GM18499 (cell line): ENCODE data around the gene ANXA6.
"Not testable (repeated sequence)": the region's sequence is repeated elsewhere in the genome, so short reads cannot be mapped to it uniquely, and the experiment has no call there.

ENCODE experiments used
- ATAC-seq: cut with Tn5 transposase; IDR thresholded peaks from one replicate; pipeline ENCODE4 v1.9.1; 2021; ENCODE audit warnings: moderate number of reproducible peaks; ENCODE audit not compliant: insufficient read depth, unreplicated experiment

The ANXA6 gene

DNA sequence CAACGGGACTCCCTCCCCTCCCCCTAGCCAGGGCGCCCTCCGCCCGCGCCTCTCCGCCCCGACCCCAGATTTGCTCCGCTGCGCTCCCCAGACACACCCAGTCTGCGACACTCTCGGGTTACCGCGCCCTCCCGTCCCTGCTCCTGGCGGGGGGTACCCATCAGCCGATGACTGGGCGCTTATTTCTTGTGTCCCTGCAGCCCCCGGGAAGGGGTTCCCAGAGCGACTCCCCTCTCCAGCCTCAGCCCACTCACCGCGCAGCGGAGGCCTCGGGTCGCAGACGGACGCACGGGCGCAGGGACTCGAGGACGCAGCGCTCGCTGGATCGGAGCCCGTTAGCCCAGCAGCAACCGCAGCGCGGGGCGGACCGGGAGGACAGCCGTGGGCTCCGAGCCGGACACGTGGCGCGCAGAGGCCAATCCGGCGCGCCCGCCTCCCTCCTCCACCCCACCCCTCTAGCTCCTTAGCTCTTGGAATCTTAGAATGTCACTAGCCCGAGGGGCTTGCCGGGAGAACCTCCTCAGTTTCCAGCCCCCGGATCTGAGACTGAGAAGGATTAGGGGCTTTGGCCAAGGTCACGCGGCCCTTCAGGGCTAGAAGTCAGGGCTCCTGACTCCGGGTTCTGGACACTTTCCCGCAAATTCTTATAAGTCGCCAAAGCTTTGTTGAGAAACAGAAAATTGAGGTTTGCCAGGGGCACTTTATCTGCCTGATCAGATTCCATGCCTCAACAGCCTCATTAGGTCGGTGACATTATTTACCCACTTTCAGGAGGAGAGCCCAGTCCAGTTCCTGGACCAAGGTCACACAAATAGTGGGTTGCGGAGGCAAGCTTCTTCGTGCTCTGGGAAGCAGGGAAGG, at the start of gene ANXA6:
TSS of gene ANXA6 (minus strand) at position 354 of the 861 bp plus-strand sequence. CDS start 9,878 bp downstream, outside the sequence.
- ATAC-seq = no peak

DNA sequence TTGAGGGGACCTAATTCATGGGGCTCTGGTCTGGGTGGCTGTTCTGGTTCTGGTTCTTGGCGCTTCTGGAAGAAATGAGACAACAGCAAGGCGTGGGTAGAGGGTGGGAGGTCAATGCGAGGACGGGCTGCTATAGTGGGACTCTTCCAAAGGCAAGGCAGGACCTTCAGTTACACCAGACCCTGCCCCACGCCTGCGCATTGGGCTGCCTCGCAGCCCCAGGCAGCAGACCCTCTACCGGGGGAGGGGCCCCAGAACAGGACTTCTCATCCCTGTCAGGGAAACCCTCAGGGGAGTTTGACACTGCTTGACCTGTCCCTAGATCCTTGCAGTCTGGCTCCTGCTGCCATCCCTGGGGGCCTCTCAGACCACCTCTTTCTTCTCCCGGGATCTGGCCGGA, 47.8 kb upstream of the ANXA6 start:
- no peak for ATAC-seq

DNA sequence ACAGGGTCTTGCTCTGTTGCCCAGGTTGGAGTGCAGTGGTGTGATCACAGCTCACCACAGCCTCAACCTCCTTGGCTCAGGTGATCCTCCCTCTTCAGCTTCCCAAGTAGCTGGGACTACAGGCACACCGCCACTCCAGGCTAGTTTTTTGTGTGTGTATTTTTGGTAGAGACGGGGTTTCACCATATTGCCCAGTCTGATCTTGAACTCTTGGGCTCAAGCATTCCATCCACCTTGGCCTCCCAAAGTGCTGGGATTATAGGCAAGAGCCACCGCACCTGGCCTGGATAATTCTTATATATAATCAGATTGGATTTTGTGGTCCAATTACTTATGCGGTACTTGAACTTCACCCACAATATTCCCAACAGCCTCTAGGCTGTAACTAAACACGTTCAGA, 46.5 kb upstream of the ANXA6 start:
- ATAC-seq = no peak

DNA sequence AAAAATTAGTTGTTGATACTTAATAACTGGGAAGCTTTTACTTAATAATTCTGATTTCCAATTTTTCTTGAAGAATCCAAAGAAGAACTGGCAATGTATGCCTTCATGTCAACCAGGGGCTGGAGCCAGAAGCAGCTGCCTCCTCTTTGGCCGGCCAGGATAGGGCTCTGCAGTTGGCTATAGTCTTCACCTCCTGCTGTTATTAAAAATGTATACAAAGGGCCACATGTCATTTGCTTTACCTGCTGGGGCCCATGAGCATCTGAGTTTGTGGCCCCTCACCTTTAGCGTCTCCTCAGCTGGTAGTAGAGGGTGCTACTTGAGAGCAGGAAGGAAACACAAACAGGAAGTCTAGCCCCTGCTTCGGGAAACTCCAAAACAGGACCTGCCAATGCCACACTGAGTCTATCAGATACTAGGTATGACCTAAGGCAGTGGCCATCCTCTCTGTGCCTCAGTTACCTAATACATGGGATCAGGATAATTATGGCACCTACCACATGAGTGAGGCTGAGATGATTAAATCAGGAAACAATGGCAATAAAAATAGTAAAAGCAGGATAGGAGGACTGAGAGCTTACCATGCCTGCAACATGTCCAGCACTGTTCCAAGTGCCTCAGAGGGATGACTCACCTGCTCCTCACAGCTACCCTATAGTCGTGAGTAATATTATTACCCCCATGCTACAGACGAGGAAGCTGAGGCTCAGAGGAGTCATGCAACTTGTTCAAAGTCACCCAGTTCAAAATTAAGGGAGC, 45.0 kb upstream of the ANXA6 start:
- ATAC-seq = no peak

DNA sequence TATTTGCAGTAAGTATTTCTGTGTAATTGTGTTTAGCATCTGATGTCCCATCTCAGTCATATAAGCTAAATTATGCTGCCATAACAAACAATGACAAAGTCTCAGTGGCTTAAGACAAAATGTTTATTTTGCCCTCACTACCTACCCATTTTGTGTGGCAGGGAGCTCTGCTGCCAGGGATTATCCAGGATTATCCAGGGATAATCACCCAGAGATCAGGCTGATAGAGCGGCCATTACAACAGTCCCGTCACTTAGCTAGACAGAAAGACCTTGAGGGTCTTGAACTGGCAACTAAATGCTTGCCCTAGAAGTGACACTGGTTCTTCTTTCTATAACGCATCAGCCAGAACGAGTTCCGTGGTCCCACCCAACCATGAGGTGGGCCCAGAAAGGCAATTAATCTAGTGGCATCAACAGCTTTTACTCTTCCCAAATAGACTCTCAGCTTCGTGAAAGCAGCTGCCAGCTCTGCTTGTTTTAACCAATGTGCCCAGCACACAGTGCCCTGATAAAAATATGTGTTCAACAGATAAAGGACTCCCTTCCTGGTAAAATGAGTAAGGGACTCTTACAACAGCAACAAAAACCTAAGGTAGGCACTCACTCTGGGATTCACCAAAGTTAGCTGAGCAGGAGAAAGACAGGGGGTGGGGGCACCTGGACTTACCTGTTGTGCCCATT, 43.5 kb upstream of the ANXA6 start:
- no peak for ATAC-seq

DNA sequence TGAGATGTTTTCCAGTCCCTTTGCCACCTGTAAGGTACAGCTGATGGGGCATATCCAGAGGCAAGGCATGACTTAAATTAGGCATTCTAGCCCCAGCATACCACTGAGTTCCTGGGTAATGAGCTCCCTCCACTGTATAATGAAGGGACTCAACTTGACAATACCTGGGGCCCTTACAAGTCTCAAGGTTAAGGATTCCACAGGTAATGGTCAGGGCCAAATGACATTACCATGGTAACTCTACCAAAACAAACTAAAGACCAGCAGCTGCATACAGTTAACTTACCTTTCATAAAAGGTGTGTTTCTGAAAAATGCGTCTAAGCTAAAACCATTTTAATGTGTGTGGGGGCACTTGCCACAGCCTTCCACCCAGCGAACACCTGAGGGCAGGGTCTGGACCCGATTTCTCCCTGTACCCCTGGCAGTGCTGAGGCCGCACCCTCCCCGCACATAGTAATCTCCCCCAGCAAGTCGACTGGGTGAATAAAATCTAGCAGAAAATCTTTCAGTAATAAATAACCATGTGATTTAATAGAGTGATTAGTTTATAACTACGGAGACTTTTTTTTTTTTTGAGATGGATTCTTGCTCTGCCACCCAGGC, 42.1 kb upstream of the ANXA6 start:
- ATAC-seq = no peak

DNA sequence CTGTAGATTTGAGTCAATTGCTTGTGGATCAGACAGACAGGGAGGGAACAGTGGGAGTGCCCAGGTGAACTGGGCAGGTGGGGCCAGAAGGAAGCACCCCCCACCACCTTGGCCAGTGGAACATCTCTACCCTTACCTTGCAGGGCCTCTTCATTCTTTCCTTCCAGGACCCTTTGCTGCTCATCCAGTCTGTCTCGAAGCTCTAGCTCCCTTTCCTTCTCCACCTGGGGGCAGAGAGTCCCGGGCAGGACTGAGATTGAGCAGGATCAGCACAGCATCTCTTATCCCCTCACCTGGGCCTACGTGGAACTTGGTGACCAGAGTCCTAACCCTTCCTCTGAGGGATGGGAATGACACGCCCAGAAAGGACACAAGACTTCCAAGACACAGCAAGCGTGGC, 41.3 kb upstream of the ANXA6 start:
- no peak for ATAC-seq

DNA sequence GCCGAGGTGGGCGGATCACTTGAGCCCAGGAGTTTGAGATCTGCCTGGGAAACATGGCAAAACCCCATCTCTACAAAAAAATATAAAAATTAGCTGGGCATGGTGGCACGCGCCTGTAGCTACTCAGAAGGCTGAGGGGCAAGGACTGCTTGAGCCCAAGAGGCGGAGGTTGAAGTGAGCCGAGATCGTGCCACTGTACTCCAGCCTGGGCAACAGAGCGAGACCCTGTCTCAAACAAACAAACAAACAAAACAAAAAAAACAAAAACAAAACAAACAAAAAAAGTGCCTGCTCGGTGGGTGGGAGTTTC, 39.7 kb upstream of the ANXA6 start:
- not testable (repeated sequence) for ATAC-seq

DNA sequence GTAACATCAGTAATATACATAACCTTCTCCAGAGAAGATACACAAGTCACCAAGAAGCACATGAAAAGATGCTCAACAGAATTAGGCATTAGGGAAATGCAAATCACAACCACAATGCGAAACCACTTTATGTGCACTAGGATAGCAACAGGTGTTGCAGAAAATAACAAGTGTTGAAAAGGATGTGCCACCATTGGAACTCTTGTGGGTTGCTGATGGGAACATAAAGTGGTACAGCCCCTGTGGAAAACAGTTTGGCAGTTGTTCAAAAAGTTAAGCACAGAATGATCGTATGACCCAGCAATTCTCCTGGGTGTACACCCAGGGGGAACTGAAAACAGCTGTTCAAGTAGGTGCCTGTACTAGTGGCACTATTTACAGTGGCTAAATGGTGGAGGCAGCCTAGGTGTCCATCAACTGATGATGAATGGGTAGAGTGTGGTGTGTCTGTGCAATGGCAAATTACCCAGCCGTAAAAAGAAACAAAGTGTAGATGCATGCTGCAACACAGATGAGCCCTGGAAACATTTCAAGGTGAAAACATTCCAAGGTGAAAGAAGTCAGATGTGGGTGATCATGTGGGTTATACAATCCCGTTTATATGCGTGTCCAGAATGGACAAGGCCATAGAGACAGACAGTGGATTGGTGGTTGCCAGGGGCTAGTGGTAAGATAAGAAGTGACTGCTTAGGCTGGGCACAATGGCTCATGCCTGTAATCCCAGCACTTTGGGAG, 39.1 kb upstream of the ANXA6 start:
- ATAC-seq = peak; percentile 79

DNA sequence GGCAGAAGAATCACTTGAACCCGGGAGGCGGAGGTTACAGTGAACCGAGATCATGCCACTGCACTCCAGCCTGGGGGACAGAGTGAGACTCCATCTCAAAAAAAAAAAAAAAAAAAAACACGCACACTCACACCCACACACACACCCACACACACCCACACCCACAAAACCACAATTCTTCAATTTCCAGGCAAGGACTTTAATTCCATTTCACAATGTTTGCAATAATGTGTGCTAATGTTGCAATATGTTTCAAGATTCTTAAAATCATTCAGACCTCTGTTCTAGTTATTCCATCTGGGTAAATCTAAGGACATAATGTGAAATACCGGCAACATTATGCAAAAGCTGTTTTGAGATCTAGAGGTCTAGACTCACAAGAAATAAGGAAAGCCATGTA, 38.0 kb upstream of the ANXA6 start:
- ATAC-seq = no peak

DNA sequence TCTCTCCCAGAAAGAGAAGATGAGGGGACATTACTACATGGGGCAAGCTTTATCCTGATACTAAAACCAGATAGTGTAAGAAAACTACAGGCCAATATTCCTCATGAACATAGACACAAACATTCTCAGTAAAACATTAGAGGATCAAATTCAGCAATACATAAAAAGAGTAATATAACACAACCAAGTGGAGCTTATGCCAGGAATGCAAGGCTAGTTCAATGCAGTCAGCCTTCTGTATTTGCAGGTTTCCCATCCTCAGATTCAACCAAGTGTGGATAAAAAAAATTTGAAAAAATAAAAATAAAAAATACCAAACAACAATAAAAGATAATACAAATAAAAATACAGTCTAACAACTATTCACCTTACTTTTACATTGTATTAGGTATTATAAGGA, 35.0 kb upstream of the ANXA6 start:
- no peak for ATAC-seq

DNA sequence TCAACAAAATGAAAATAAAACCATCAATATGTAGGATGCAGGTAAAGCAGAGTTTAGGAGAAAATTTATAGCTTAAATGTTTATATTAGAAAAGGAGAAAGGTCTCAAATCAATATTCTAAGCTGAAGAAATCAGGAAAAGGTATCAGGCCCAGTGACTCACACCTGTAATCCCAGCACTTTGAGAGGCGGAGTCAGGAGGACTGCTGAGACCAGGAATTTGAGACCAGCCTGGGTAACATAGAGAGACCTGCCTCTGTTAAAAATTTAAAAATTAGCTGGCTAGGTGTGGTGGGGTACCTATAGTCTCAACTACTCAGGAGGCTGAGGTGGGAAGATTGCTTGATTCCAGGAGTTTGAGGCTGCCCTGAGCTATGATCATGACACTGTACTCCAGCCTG, 34.1 kb upstream of the ANXA6 start:
- no peak for ATAC-seq

DNA sequence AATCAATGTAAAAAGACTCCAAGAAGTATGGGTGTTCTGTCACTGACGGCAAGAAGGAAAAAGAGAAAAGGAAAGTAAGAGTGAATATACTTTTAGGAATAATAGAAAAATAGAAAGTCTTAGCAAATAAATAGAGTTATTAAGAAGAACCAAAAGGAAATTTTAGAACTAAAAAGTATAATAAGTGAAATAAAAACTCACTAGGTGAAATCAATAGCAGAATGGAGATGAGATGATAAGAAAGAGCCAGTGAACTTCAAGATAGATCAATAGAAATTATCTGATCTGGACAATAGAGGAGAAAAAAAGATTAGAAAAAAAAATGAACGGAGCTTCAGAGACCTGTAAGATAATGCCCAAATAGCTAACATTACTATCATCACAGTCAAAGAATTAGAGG, 31.6 kb upstream of the ANXA6 start:
- no peak for ATAC-seq

DNA sequence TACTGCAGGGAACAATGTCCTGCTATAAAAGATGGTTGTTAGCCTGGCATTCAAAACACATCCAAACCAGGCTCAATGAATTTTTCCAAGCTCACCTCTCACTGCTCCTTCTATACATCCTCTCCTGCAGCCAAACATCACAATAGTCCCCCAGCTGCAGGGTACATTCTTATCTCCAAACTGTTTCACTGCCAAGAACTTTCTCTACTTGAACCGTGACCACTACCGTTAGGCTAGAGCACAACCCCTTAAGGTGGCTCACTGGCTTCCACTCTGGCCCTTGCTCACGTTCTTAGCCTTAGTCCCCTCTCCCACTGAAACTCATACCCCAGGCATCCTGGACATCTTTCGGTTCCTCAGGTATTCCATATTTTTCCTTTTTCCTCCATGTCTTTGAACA, 29.0 kb upstream of the ANXA6 start:
- no peak for ATAC-seq

DNA sequence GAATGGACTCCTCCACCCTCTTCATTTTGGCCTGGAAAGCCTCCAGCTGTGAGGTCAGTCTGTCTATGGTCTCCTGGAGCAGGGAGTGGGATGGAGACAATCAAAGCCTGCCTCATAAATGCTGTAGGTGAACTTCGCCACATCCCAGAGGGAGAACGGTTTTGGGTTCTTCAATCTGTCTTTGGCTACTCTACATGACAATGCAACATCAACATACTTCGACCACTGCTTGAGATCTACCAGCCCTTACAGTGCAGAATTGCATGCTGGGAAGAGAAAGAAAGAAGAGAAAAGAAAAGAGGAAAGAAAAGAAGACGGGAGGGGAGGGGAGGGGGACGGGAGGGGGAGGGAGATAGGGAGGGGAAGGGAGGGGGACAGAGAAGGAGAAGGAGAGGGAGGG, 28.5 kb upstream of the ANXA6 start:
- no peak for ATAC-seq

DNA sequence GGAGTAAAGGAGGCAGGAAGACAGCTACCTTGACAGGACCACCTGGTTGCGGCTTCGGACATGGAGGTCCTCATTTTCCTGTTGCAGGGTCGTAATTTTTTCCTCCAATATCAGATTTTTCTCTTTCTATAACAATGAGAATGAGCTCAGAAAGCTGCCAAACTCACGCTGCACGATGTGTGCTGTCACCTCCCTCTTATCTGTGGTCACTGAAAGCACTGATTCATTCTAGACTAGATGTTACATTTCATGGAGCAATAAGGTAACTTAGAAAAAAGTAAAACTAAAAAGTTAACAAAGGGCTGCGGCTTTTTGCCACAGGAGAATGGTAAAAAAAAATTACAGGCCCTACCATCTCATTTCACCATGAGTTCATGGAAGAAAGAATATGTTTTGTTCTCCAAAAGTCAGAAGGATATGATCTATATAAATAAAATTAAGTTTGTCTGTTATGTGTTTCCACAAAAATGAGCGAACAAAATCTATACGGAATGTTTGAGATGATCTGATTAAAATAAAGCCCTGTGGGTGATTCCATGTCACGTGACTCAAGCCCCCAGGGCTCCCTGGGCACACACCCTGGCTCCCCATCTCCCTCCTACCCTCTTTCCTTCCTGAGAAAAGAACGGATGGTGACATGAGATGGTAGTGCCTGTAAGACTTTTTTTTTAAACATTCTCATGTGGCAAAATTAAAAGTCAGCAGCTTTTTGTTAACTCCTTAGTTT, 26.9 kb upstream of the ANXA6 start:
- no peak for ATAC-seq

DNA sequence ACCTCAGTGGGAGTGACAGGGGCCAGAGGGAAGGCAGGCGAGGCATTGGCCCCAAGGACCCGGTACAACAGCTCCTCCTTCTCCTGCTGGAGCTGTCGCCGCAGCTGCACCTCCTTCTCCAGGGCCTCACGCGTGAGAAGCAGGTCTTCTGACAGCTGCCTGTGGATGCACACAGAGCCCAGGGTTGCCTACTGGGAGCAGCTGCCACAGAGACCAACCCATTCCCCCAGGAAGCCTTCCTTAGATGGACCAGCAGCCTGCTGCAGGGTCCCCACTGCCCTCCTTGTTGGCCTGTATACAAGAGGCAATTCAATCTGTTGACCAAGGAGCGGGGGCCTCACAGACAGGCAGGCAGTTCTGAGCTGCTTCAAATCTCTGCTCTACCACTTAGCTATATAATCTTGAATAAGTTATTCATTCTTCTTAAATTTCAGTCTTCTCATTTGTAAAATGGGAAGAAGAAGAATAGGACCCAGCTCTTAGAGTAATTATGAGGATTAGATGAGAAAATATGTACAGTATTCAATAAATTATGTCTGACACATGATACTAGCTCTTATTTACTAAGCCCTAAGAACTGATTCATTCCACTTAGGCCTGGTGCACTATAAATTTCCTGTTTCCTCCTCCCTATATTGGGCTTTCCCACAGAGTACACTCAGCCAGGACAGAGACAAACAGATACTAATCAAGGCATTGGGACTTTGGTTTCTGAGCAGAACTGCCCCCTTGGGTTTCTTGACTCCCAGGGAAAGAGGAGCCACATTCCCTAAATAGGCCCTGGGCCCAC, 26.1 kb upstream of the ANXA6 start:
- ATAC-seq = no peak

DNA sequence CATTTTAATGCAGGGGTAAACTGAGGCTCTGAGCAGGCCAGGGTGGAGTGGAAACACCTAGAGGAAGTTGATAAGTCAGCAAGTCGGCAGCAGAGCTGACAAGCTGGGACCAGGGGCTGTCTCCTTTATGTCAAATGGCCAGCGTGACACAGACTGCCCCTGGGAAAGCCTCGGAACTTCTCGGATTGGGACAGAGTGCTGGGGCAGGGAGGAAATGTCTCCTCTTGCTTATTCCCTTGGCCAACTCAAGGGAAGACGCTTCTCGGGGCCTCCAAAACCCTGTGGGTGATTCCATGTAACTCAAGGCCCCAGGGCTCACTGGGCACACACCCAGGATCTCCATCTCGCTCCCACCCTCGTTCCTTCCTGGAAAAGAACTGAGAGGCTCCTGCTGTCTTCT, 25.4 kb upstream of the ANXA6 start:
- ATAC-seq = no peak

DNA sequence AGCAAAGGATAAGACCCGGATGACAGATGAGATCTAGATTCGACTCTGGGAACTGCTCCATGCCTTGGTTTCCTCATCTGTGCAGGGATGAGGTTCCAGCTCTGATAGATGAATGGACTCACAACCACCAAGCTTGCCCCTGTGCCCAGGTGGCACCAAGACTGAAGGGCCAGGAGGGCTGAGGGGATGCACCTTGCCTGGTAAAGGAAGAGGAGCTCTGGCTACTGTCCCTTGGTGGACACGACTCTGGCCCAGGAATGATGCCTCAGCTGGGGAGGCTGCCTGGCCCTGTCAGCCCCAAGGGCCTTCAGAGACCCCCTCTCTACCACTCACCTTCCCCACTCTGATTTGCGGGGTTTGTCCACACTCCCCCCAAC, 24.9 kb upstream of the ANXA6 start:
- no peak for ATAC-seq
